MM.1S (cell line): ENCODE results near the gene ST7.

Source experiments
- DNase-seq: peaks from one replicate; pipeline ENCODE4 v3.0.0-alpha.2; 2015
- H2AFZ ChIP-seq: fragments of 300-600 bp; sonication (generic); 2 replicates; pipeline ENCODE4 v1.6.0; 2016; ENCODE audit warnings: antibody characterized with exemption, low read length
- H3F3A ChIP-seq: fragments of 300-600 bp; sonication (generic); 2 replicates; pipeline ENCODE4 v1.6.1; 2016; ENCODE audit warnings: mild to moderate bottlenecking, antibody characterized with exemption, low read length, moderate library complexity, mixed read lengths; ENCODE audit not compliant: insufficient read depth
- H3K27ac ChIP-seq: fragments of 300-600 bp; sonication (generic); 2 replicates; pipeline ENCODE4 v1.5.1; 2016; ENCODE audit warnings: mild to moderate bottlenecking, low read length
- H3K27me3 ChIP-seq: fragments of 300-600 bp; sonication (generic); replicated peaks from 2 replicates; pipeline ENCODE4 v1.6.0; 2016; ENCODE audit warnings: low read length; ENCODE audit not compliant: insufficient read depth
- H3K36me3 ChIP-seq: fragments of 300-600 bp; sonication (generic); replicated peaks from 2 replicates; pipeline ENCODE4 v1.6.1; 2016; ENCODE audit warnings: mild to moderate bottlenecking, low read length, mixed read lengths; ENCODE audit not compliant: insufficient read depth
- H3K4me1 ChIP-seq: fragments of 300-600 bp; sonication (generic); 2 replicates; pipeline ENCODE4 v1.6.1; 2016; ENCODE audit warnings: low read length, mixed read lengths
- H3K4me2 ChIP-seq: fragments of 300-600 bp; sonication (generic); 2 replicates; pipeline ENCODE4 v1.6.0; 2016; ENCODE audit warnings: low read depth, low read length
- H3K4me3 ChIP-seq: fragments of 300-600 bp; sonication (generic); 2 replicates; pipeline ENCODE4 v1.5.1; 2016; ENCODE audit warnings: low read length, mixed read lengths
- H3K79me2 ChIP-seq: fragments of 300-600 bp; sonication (generic); 2 replicates; pipeline ENCODE4 v1.6.1; 2016; ENCODE audit warnings: mixed run types, low read length, mixed read lengths
- H3K9ac ChIP-seq: fragments of 300-600 bp; sonication (generic); 2 replicates; pipeline ENCODE4 v1.6.1; 2016; ENCODE audit warnings: low read length, mixed read lengths
- H3K9me2 ChIP-seq: fragments of 300-600 bp; sonication (generic); replicated peaks from 2 replicates; pipeline ENCODE4 v1.6.1; 2016; ENCODE audit warnings: mild to moderate bottlenecking, low read length, mixed read lengths; ENCODE audit not compliant: insufficient read depth
- H3K9me3 ChIP-seq: fragments of 300-600 bp; sonication (generic); replicated peaks from 2 replicates; pipeline ENCODE4 v1.6.1; 2016; ENCODE audit warnings: mild to moderate bottlenecking, low read length, mixed read lengths; ENCODE audit not compliant: insufficient read depth
- H4K20me1 ChIP-seq: fragments of 300-600 bp; sonication (generic); 2 replicates; pipeline ENCODE4 v1.6.1; 2016; ENCODE audit warnings: mild to moderate bottlenecking, low read length, moderate library complexity, mixed read lengths; ENCODE audit not compliant: insufficient read depth
- CTCF ChIP-seq: fragments of 300-600 bp; sonication (generic); IDR thresholded peaks from 2 replicates; pipeline ENCODE4 v1.5.1; 2016; ENCODE audit warnings: antibody characterized with exemption, low read length, mixed read lengths
- EZH2 ChIP-seq: fragments of 300-600 bp; sonication (generic); optimal IDR thresholded peaks from 2 replicates; pipeline ENCODE3; 2017; ENCODE audit warnings: low read depth, mild to moderate bottlenecking, antibody characterized with exemption, low read length, mixed read lengths
- EZH2phosphoT487 ChIP-seq: fragments of 300-600 bp; sonication (generic); IDR thresholded peaks from 2 replicates; pipeline ENCODE4 v1.6.1; 2018; ENCODE audit warnings: antibody characterized with exemption, low read length

The ST7 gene

DNA sequence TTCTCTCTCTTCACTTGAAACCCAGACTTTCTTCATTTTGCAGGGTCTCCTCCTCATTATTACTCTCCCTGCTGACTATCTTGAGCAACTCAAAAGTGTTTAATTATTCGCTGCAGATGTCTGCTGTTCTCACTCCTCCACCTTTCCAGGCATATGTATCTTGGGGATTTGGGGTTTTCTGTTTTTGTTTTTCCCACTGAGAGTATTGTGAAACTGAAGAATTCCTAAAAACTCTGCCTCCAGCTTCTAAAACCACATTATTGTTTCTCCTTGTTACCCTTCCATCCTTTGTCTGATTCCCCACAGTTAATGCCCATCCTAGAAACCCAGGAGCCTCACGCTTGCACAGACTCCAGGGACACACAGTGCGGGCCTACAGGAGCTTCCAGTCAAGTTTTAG, 318.3 kb downstream of the ST7 start:
- Histone ChIP-seq H3K9ac (no peak overlapping the region), H3K4me1 (no peaks in the 10 kb centered on the region), H3K9me3 (no peaks in the 10 kb centered on the region), H3F3A (no peaks in the 10 kb centered on the region), H3K27ac (no peak overlapping the region), H4K20me1 (no peaks in the 10 kb centered on the region), H3K27me3 (no peaks in the 10 kb centered on the region), H3K4me3 (no peak overlapping the region), H3K36me3 (no peaks in the 10 kb centered on the region), H3K79me2 (no peaks in the 10 kb centered on the region), H3K4me2 (no peak overlapping the region), H2AFZ (no peak overlapping the region), H3K9me2 (no peaks in the 10 kb centered on the region)
- DNase-seq = no peak
- TF ChIP-seq EZH2phosphoT487 = no peak
- TF ChIP-seq EZH2 = no peak
- TF ChIP-seq CTCF = no peak

- H3K4me3 ChIP-seq = no peak overlapping the region
- no peak overlapping the region for H2AFZ ChIP-seq
- no peak for DNase-seq
- no peak overlapping the region for H3K4me2 ChIP-seq
- H3K27ac ChIP-seq = no peak overlapping the region
- TF ChIP-seq CTCF (no peak), EZH2phosphoT487 (no peak), EZH2 (no peak)
- H3K4me1 ChIP-seq = no peaks in the 10 kb centered on the region
- H3F3A ChIP-seq = no peaks in the 10 kb centered on the region
- no peaks in the 10 kb centered on the region for H3K79me2 ChIP-seq
- no peaks in the 10 kb centered on the region for H3K9me3 ChIP-seq
- no peaks in the 10 kb centered on the region for H3K36me3 ChIP-seq
- H4K20me1 ChIP-seq = no peaks in the 10 kb centered on the region
- H3K9ac ChIP-seq = no peak overlapping the region
- no peaks in the 10 kb centered on the region for H3K9me2 ChIP-seq
- H3K27me3 ChIP-seq = no peaks in the 10 kb centered on the region
Observed at GRCh38 chr7:117272017-117272759, 318.9 kb downstream of the ST7 start.

DNA sequence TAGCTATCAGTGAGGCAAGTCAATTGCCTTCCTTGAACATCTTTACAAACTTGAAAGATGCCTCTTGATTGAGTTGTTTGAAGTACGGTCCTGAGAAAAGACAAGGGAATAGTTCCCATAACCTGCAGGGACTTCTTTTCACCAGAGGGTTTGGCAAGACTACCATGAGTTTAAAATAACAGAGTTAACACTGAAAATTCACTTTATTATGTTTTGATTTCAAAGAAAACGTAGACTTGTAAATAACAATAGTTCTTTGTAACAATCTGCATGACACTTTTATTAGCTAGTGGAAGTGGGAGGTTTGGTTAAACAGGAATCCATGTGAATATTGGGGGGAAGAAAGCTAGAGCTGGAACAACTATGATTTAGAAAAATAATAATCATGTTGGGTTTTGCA, 320.0 kb downstream of the ST7 start:
- Histone ChIP-seq H2AFZ (no peak overlapping the region), H3K27me3 (no peaks in the 10 kb centered on the region)

More for the DNA sequence above, 320.0 kb downstream of the ST7 start:
- no peak overlapping the region for H3K9ac ChIP-seq
- no peaks in the 10 kb centered on the region for H3K9me3 ChIP-seq
- DNase-seq = no peak
- no peaks in the 10 kb centered on the region for H4K20me1 ChIP-seq
- H3K4me2 ChIP-seq = no peak overlapping the region
- H3K36me3 ChIP-seq = no peaks in the 10 kb centered on the region
- no peaks in the 10 kb centered on the region for H3K79me2 ChIP-seq
- no peaks in the 10 kb centered on the region for H3F3A ChIP-seq
- no peak overlapping the region for H3K27ac ChIP-seq
- no peak overlapping the region for H3K4me3 ChIP-seq
- TF ChIP-seq CTCF (no peak), EZH2 (no peak), EZH2phosphoT487 (no peak)
- no peaks in the 10 kb centered on the region for H3K9me2 ChIP-seq
- no peaks in the 10 kb centered on the region for H3K4me1 ChIP-seq
